Body of pancreas (tissue), 4 donors: ENCODE measurements around the gene FBXW8. TPM values are rescaled to one million over a fixed set of nuclear protein-coding genes. Genes with fewer than 3 reads are reported as not detected.

ENCODE experiments used
- ATAC-seq: fragments of 150-250 bp; one replicate; pipeline ENCODE4 v1.9.1; 2016
- DNase-seq, 4 donors: peaks; one replicate each; pipeline ENCODE4 v3.0.0-alpha.2; 2019
- H3K27ac ChIP-seq, 4 donors: fragments of 200-600 bp; sonication (generic); 1 replicate in 3 of 4; 2 replicates in 1 of 4; pipeline versions ENCODE4 v1.5.1 to v1.6.1; 2016 to 2019; ENCODE audit warnings: mild to moderate bottlenecking in 1 of 4, mixed read lengths in 1 of 4, moderate library complexity in 1 of 4
- H3K27me3 ChIP-seq, 2 donors: fragments of 200-600 bp; sonication (generic); one replicate each; pipeline ENCODE4 v1.6.0; 2016; ENCODE audit warnings: mild to moderate bottlenecking in 1 of 2
- H3K36me3 ChIP-seq, 2 donors: fragments of 200-600 bp; sonication (generic); replicated peaks in 1 of 2; 2 replicates each; pipeline ENCODE4 v1.5.1; 2016; ENCODE audit warnings: low read depth in 2 of 2; ENCODE audit not compliant: insufficient read depth in 1 of 2
- H3K4me1 ChIP-seq: fragments of 200-600 bp; sonication (generic); one replicate; pipeline ENCODE4 v1.6.0; 2016
- H3K4me3 ChIP-seq, 2 donors: fragments of 200-600 bp; sonication (generic); 1 replicate in 1 of 2; 2 replicates in 1 of 2; pipeline ENCODE4 v1.5.1; 2016 to 2019
- H3K9me3 ChIP-seq, 3 donors: fragments of 200-600 bp; sonication (generic); 1 replicate in 2 of 3; 2 replicates in 1 of 3; pipeline ENCODE4 v1.5.1; 2016
- POLR2A ChIP-seq, 3 donors: fragments of 450-650 bp; IDR thresholded peaks; one replicate each; pipeline ENCODE4 v1.6.1; 2016; ENCODE audit warnings: antibody characterized with exemption in 3 of 3, mild to moderate bottlenecking in 2 of 3
- WGBS, 2 donors: methylation state at CpG; one replicate each; pipeline ENCODE4 v1.1.5; 2017; 5-methylcytosine and 5-hydroxymethylcytosine counted together
- intact Hi-C: fragments of 100-400 bp; cut with DNase I; formaldehyde crosslinking; loops from one replicate; pipeline ENCODE4 v1.15.1; 2023
- total RNA-seq, 2 donors: library from RNA; depleted of rRNA; stranded (reverse); fragments of >200 nt; gene quantifications; one replicate each; pipeline ENCODE4 v1.1.0, GENCODE V29; 2016
- TF ChIP-seq, protein P1 (sequence below), 7 experiments: fragments of 450-650 bp in 4 of 7; fragments of 200-600 bp in 3 of 7; sonication (generic) in 3 of 7; IDR thresholded peaks; one replicate each; pipeline ENCODE4 v1.5.1; 2016 to 2019; ENCODE audit warnings: antibody characterized with exemption in 7 of 7

FBXW8 gene
- total RNA-seq, 2 donors from 2014 or later, result 12.7 to 35.3 TPM

DNA sequence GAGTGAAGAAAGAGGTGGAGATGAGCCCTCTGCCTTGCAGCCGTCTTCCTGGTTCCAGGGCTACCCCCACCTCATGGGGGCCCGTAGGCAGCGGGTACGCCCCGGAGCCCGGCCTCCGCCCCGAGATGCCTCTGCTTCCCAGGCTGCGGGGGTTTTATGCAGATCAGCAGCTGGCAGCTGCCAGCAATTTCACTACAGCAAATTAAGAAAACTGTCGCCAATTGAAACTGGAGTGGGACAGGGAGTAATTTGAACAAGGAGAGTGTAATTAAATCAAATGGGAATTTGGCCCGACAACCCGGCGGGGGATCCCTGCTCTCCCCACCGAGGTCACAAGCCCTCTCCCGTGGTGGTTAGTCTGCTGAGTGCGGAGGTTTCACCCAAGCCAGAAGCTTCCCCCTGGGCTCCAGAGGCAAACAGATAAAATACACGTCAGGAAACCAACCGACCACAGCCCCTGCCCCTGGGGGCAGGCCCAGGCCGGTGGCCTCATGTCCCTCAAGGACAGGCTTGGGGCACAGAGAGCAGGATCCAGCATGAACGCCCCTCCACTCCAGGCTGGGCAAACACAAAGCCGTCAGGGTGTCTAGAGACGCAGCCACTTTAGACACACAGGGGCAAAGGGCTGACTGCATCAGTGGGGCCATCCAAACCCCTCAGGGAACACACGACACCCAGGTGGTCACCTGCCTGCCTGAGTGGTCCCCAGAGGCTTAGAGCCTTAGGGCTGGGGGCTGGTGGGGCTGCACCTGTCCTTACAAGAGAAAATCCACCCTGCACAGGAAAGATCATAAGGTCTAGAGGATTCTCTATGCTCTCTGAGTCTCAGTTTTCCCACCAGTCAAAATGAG is 134.6 kb downstream of the FBXW8 start:
- ATAC-seq, result no peak
- H3K4me1 ChIP-seq, result peaks cover 27% of the 10 kb centered on the region
- no peak overlapping the region for H3K4me3 ChIP-seq
- TF ChIP-seq POLR2A (IDR thresholded peaks at IDR 0.05), result no peak
- TF ChIP-seq, protein P1, sequence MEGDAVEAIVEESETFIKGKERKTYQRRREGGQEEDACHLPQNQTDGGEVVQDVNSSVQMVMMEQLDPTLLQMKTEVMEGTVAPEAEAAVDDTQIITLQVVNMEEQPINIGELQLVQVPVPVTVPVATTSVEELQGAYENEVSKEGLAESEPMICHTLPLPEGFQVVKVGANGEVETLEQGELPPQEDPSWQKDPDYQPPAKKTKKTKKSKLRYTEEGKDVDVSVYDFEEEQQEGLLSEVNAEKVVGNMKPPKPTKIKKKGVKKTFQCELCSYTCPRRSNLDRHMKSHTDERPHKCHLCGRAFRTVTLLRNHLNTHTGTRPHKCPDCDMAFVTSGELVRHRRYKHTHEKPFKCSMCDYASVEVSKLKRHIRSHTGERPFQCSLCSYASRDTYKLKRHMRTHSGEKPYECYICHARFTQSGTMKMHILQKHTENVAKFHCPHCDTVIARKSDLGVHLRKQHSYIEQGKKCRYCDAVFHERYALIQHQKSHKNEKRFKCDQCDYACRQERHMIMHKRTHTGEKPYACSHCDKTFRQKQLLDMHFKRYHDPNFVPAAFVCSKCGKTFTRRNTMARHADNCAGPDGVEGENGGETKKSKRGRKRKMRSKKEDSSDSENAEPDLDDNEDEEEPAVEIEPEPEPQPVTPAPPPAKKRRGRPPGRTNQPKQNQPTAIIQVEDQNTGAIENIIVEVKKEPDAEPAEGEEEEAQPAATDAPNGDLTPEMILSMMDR (IDR thresholded peaks at IDR 0.05), result no peak
- no peaks in the 10 kb centered on the region for H3K36me3 ChIP-seq
- intact Hi-C loops, result loop anchor here (10.0 kb wide), 1 partner anchor 59 kb away; no protein-coding TSS in a partner anchor
- no peaks in the 10 kb centered on the region for H3K27me3 ChIP-seq
- 67 to 79% methylated on average over 12 to 23 of the region's 23 CpGs for WGBS, 2 donors
- peak overlapping the region in 1 of 4 donors; percentile 3 for H3K27ac ChIP-seq
- DNase-seq, result no peak
- no peaks in the 10 kb centered on the region for H3K9me3 ChIP-seq

DNA sequence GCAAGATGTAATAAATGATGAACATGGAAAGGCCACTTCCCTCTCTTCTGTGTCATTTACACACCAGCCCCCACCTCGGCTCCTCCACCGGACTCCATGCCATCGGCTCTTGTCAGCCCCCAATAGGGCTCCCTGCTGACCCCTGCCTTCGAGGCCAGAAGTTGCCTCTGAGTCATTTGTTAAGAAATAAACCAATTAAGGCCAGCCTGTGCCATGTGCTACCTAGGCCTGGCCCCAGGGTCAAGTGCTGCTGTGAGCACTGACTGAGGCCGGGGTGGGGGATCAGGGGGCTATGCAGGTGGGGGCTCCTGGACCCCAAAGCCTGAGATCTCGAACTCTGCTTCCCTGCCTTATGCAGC is 135.2 kb downstream of the FBXW8 start:
- TF ChIP-seq, protein P1 (IDR thresholded peaks at IDR 0.05), result no peak
- no peak for TF ChIP-seq POLR2A (IDR thresholded peaks at IDR 0.05)
- H3K4me1 ChIP-seq, result peaks cover 33% of the 10 kb centered on the region
- DNase-seq (no peak), ATAC-seq (no peak)
- H3K36me3 ChIP-seq, result no peaks in the 10 kb centered on the region
- H3K9me3 ChIP-seq, result no peaks in the 10 kb centered on the region
- peak overlapping the region in 1 of 4 donors; percentile 3 for H3K27ac ChIP-seq
- no peaks in the 10 kb centered on the region for H3K27me3 ChIP-seq
- no peak overlapping the region for H3K4me3 ChIP-seq
- intact Hi-C loops, result loop anchor here (10.0 kb wide), 1 partner anchor 59 kb away; no protein-coding TSS in a partner anchor
- 75 to 78% methylated on average over 4 to 6 of the region's 6 CpGs for WGBS, 2 donors

DNA sequence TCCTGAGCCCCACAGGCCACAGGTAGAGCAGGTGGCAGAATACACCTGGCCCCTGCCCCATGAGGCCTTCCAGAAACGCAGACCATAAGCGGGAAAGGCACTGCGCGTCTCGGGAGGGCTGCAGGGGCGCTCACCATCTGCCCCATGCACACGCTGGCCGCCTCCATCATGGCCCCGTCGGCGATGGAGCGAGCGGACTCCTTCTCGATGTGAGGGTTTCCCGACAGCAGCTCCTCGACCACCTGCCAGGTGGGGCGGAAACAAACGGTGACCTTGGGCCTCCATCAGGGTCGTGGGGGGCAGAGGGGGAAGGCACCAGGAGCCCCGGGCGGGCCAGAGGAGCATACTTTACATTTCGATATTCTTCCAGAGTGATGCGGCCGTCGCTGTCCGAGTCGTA is 135.7 kb downstream of the FBXW8 start:
- intact Hi-C loops, result loop anchor here (10.0 kb wide), 1 partner anchor 58 kb away; no protein-coding TSS in a partner anchor
- Histone ChIP-seq H3K9me3 (no peaks in the 10 kb centered on the region), H3K4me3 (no peak overlapping the region), H3K27ac (no peak overlapping the region), H3K4me1 (peaks cover 37% of the 10 kb centered on the region), H3K36me3 (no peaks in the 10 kb centered on the region), H3K27me3 (no peaks in the 10 kb centered on the region)
- ATAC-seq (no peak), DNase-seq (no peak)
- TF ChIP-seq, protein P1 (IDR thresholded peaks at IDR 0.05), result no peak
- no peak for TF ChIP-seq POLR2A (IDR thresholded peaks at IDR 0.05)
- WGBS, 2 donors, result 87 to 88% methylated on average over 11 to 27 of the region's 27 CpGs

DNA sequence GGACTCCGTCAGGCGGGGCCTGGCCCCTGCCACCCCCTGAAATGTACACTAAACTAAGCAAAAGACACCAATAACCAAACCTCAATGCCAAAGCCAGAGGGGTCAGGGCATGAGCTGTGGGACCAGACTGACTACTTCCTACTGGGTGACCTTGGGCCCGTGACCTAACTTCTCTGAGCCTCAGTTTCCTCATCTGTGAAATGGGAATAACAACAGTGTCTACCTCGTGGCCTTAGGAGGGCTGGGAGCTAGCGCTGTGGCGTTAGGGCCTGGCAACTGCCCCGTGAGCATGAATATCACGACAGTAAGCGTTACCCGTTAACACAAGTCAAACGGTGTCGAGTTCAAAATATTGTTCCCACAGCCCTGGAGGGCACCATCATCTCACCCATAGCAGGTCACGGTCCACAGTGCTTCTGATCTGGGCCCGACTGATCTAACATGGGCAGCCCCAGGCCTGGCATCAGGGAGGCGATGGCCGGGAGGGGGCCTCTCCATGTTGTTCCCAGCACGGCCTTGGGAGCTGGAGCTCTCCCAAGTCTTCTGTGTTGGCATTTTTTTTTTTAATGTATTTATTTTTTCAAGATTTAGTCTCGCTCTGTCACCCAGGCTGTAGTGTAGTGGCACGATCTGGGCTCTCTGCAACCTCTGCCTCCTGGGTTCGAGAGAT is 136.2 kb downstream of the FBXW8 start:
- DNase-seq (peak in 2 of 4 donors; percentile 52 to 64), ATAC-seq (no peak)
- Histone ChIP-seq H3K27ac (peak overlapping the region in 1 of 4 donors; percentile 53), H3K9me3 (no peaks in the 10 kb centered on the region), H3K36me3 (no peaks in the 10 kb centered on the region), H3K4me1 (peaks cover 39% of the 10 kb centered on the region), H3K4me3 (no peak overlapping the region), H3K27me3 (no peaks in the 10 kb centered on the region)
- intact Hi-C loops, result loop anchor here (10.0 kb wide), 1 partner anchor 58 kb away; no protein-coding TSS in a partner anchor
- TF ChIP-seq, protein P1 (IDR thresholded peaks at IDR 0.05), result no peak
- no peak for TF ChIP-seq POLR2A (IDR thresholded peaks at IDR 0.05)
- 66 to 67% methylated on average over 14 to 20 of the region's 20 CpGs for WGBS, 2 donors
